HG02981 (cell line): ENCODE results near the gene TSEN2.
"Not testable (repeated sequence)": the region's sequence is repeated elsewhere in the genome, so short reads cannot be mapped to it uniquely, and the experiment has no call there.

ENCODE experiments used
- ATAC-seq: cut with Tn5 transposase; IDR thresholded peaks from one replicate; pipeline ENCODE4 v1.9.1; 2021; ENCODE audit warnings: mild to moderate bottlenecking, moderate library complexity; ENCODE audit not compliant: unreplicated experiment

Gene TSEN2

DNA sequence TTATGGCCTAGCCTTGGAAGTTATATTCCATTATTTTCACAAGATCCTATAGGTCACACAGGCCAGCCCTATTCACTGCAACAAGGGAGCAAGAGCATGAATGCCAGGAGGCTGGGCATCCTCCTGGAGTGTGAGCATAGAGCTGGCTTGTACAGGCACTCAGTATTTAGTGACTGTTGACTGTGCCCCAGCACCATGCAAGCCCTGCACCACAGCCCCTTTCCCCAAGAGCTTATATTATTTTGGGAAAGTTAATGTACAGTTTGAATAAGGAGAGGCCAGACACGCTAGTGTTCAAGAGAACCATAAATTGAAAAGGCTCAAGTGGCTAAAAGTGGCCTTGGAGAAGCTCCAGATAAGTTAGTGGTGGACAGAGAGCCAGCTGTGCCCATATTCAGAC, 32.3 kb upstream of the TSEN2 start:
- no peak for ATAC-seq

GRCh38 chr3:12452361-12453330, 31.6 kb upstream of the TSEN2 start:
- ATAC-seq: no peak

GRCh38 chr3:12454076-12454815, 30.0 kb upstream of the TSEN2 start:
- no peak for ATAC-seq

- no peak for ATAC-seq
Observed at GRCh38 chr3:12454816-12455121, 29.5 kb upstream of the TSEN2 start.

DNA sequence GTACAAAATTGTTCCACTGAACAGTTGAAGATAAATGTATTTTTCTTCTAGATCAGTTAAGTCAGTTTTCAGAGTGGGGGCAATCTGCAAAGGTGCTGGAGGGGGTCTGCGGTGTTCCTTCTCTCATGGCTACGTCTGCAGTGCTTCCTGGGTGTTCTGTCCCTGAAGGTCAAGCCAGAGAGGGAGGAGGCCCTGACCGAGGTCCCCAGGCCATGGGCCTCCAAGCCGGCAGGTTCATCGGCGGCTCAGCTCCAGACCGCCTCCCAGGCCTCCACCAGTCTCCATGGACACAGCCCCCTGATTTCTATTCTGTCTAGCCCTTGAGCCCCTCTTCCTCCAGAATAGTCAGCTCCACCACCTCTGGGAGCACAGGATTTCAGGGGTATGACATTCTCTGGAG, 28.5 kb upstream of the TSEN2 start:
- no peak for ATAC-seq

GRCh38 chr3:12456441-12456840, 27.8 kb upstream of the TSEN2 start:
- ATAC-seq: no peak

GRCh38 chr3:12457380-12457779, 26.9 kb upstream of the TSEN2 start:
- ATAC-seq: not testable (repeated sequence)

DNA sequence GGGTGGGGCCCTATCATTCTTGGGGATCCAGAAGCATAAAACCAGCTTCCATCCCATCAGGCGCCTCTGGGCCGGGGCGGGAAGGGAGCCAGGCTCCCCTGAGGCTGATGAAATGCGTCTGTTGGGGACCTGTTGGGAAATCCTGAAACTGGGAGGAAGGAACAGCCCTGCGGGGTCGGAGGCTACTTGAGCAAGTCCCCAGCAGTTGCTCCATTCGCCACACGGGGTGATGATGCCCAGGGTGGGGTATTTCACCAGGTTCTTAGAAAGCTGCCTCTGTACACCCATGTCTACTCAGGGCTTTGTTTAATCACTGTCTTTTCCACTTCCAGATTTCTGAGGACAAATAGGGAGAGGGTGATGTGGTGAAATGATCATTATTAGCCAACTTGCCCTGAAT, 25.4 kb upstream of the TSEN2 start:
- ATAC-seq: no peak

GRCh38 chr3:12460127-12460526, 24.2 kb upstream of the TSEN2 start:
- no peak for ATAC-seq

DNA sequence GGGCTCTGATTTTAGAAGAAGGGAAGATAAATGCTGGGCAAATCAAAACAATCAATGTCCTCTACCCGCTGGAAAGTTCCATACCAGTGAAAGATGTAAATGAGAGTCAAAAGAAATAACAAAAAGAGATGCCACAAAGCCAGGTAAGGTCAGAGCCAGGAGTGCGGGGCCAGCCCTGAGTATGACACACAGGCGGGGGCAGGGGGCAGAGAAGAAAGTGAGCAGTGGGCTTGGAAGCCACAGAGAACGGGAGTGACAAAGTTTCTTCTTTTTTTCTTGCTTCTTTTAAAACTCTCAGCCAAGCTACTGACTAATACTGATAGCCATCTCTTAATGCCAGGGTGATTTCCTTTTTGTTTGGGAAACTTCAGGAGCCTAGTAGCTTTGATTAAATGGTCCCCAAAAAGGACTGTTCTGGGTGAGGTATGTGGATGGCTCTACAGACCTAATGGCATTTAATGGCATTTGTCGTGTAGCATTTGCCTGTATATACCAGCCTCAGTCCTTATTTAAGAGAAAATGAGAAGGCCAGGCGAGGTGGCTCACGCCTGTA, 23.1 kb upstream of the TSEN2 start:
- ATAC-seq: no peak

GRCh38 chr3:12462159-12462947, 21.9 kb upstream of the TSEN2 start:
- ATAC-seq: no peak

DNA sequence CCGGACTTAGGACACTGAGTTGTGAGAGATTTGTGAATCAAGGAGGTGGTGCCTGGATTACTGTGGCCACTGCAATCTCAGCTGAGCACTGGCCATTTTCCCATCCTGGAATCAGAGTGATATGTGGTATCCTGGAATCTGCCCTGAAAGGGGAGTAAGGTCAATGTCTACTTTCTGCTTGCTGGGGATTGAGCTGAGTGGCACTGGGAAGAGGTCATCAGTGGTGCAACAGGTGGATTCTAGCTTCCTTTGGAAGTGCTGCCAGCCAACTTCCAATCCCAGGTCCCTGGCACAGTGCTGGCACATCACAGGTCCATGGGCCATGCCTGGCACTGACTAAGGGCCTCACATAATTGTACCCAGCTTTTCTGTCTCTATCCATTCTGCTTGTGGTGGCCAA, 20.6 kb upstream of the TSEN2 start:
- ATAC-seq: no peak

DNA sequence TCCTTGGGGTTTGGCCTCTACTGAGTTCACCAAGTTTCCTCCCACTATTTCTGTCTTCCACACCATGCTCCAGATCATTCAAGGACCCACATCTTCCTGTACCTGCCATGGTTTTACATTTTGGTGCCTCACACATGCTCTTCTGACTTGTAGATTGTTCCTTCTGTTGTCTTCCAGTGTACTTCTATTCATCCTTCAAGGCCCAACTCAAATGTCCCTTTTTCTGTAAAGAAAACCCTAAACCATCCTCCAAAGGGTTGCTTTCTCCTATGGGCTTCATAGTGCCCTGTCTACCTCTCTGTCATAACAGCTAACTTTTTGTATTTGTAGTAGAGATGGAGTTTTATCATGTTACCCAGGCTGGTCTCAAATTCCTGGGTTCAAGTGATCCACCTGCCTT, 20.1 kb upstream of the TSEN2 start:
- ATAC-seq: no peak

GRCh38 chr3:12465151-12465835, 19.0 kb upstream of the TSEN2 start:
- no peak for ATAC-seq

DNA sequence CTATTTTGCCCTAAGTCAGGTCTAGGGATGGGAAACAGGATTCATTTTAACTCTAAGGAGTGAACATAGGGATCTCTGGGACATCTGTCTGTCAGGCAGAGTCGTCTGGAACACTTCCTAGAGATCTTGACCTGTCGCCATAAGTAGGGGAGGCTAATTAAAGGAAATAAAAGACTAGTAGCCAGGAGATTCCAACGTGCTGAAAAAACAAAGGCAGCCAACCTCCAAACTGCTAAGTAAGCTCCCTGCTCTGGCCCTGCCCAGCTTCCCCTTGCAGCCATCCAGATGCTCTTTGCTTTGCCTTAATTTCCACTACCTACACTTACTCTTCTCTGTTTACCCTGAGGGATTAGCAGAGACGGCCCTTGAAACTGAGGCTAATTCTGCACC, 18.4 kb upstream of the TSEN2 start:
- no peak for ATAC-seq

DNA sequence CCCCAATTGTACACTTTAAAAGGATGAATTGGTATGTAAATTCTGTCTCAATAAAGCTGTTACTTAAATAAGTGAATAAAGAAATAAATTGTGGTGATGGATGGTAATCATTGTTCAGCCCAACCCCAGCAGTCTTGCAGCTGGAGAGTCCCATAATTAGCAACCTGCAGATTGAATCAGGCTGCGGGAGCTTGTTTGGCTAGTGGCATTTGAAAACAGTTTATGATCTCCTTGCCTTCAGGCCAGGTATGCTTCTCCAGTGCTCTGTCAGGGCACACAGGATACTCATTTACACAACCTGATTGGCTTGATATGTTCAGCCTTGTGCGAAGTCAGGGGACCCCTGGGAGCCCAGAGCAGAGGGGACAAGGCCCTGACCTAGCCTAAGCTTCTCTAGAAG, 16.5 kb upstream of the TSEN2 start:
- ATAC-seq: no peak

DNA sequence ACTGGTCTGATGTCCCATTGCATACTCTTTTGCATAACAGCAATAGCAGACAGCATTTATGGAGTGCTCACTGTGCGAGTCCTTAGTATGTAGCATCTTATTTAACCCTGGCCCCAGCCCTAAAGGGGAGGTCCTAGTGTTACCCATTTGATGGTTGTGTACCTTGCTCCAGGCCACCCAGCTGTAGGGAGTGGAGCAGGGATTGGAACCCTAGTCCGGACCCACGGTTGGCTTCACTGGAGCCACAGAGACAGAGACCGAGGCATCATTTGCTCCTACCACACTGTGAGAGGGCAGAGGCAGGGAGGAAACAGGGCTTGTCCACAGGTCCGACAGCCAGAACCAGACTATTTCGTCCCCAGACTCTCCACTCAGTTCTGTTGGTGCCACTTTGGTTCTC, 16.0 kb upstream of the TSEN2 start:
- ATAC-seq: no peak

DNA sequence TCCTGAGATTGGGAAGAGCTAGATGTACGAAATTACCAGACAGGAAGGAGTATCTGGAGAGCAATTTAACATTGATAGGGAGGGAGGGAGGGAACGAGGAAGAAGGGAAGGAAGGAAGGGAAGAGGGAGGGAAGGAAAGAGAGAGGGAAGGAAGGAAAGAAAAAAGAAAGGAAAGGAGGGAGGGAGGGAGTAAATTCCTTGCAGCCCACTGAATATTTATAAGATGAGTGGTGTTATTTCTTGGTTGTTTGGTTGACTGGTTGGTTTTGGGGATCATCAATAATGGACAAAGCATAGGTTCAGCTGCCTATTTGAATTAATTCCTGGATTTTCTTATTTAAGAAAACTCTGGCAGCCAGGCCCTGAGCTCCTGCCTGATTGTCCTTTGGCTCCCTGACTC, 15.5 kb upstream of the TSEN2 start:
- ATAC-seq: no peak

DNA sequence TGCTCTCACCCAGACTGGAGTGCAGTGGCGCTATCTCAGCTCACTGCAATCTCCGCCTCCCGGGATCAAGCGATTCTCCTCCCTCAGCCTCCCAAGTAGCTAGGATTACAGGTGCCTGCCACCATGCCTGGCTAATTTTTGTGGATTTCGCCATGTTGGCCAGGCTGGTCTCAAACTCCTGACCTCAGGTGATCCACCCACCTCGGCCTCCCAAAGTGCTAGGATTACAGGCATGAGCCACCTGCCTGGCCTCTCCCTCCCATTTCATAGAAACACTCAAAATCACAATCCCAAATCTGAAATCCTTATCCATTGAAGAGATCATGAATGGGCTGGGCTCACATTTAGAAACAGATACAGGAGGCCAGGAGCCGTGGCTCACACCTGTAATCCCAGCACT, 15.1 kb upstream of the TSEN2 start:
- not testable (repeated sequence) for ATAC-seq

DNA sequence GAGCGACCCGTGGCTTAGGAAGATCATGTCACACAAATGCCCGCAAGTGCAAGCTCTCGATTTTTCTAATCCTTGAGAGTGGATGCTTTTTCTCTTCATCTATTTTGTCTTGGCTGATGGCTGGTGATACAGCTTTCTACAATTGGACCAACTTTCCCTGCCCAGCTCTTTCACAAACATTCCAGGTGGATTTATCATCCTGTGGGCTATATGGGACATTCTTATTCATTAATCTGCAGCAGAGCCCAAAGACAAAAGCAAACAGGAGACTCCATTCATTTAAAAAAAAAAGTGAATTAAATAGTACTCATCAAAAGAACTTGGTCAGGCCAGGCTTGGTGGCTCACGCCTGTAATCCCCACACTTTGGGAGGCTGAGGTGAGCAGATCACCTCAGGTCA, 14.2 kb upstream of the TSEN2 start:
- no peak for ATAC-seq

- no peak for ATAC-seq
Observed at GRCh38 chr3:12470680-12471079, 13.6 kb upstream of the TSEN2 start.
